Keratinocyte (primary cell): ENCODE results near the gene PCAT6.

Experiments used
- EZH2 ChIP-seq: IDR thresholded peaks from one replicate; pipeline ENCODE4 v1.6.1; 2012; ENCODE audit warnings: inconsistent platforms, mild to moderate bottlenecking, low read length, moderate library complexity
- TF ChIP-seq, protein P1 (sequence below), 3 experiments: IDR thresholded peaks in 1 of 3; conservative IDR thresholded peaks in 1 of 3; optimal IDR thresholded peaks in 1 of 3; 2 replicates in 2 of 3; 3 replicates in 1 of 3; pipeline versions ENCODE3 to v1.5.1; 2011; ENCODE audit warnings: low read length in 3 of 3, mild to moderate bottlenecking in 3 of 3, moderate library complexity in 2 of 3, control low read depth in 1 of 3, inconsistent platforms in 1 of 3; ENCODE audit not compliant: insufficient read depth in 2 of 3; ENCODE audit errors: extremely low read depth in 1 of 3

GRCh38 chr1:202844259-202844658, 33.5 kb downstream of the PCAT6 start:
- TF ChIP-seq, protein P1, sequence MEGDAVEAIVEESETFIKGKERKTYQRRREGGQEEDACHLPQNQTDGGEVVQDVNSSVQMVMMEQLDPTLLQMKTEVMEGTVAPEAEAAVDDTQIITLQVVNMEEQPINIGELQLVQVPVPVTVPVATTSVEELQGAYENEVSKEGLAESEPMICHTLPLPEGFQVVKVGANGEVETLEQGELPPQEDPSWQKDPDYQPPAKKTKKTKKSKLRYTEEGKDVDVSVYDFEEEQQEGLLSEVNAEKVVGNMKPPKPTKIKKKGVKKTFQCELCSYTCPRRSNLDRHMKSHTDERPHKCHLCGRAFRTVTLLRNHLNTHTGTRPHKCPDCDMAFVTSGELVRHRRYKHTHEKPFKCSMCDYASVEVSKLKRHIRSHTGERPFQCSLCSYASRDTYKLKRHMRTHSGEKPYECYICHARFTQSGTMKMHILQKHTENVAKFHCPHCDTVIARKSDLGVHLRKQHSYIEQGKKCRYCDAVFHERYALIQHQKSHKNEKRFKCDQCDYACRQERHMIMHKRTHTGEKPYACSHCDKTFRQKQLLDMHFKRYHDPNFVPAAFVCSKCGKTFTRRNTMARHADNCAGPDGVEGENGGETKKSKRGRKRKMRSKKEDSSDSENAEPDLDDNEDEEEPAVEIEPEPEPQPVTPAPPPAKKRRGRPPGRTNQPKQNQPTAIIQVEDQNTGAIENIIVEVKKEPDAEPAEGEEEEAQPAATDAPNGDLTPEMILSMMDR (optimal IDR thresholded peaks at IDR 0.05 in 1 of 3, IDR thresholded peaks at IDR 0.05 in 1 of 3, conservative IDR thresholded peaks at IDR 0.05 in 1 of 3; ENCODE audit: extremely low read depth in 1 of 3, insufficient read depth in 2 of 3, low read length in 3 of 3) = no peak
- no peak for TF ChIP-seq EZH2
